HG03159 (cell line): ENCODE results near the gene ABLIM3.

Experiments used
- ATAC-seq: cut with Tn5 transposase; IDR thresholded peaks from one replicate; pipeline ENCODE4 v1.9.1; 2021; ENCODE audit warnings: mild to moderate bottlenecking, moderate library complexity; ENCODE audit not compliant: unreplicated experiment

The ABLIM3 gene

GRCh38 chr5:149216496-149216895 lies 75.2 kb downstream of the ABLIM3 start:
- ATAC-seq: no peak

GRCh38 chr5:149217096-149217802 lies 76.0 kb downstream of the ABLIM3 start:
- no peak for ATAC-seq

GRCh38 chr5:149217803-149218155 lies 76.5 kb downstream of the ABLIM3 start:
- no peak for ATAC-seq

GRCh38 chr5:149219584-149219983 lies 78.3 kb downstream of the ABLIM3 start:
- ATAC-seq: no peak

- no peak for ATAC-seq
Measured at GRCh38 chr5:149220750-149221149, 79.5 kb downstream of the ABLIM3 start.

GRCh38 chr5:149221326-149221725 lies 80.0 kb downstream of the ABLIM3 start:
- ATAC-seq: no peak

- ATAC-seq: no peak
Measured at GRCh38 chr5:149221731-149222342, 80.5 kb downstream of the ABLIM3 start.

- no peak for ATAC-seq
Measured at GRCh38 chr5:149223081-149223848, 82.0 kb downstream of the ABLIM3 start.

GRCh38 chr5:149224282-149224681 lies 83.0 kb downstream of the ABLIM3 start:
- ATAC-seq: no peak

- ATAC-seq: no peak
Measured at GRCh38 chr5:149227168-149227826, 86.0 kb downstream of the ABLIM3 start.

GRCh38 chr5:149228618-149229297 lies 87.5 kb downstream of the ABLIM3 start:
- ATAC-seq: no peak

GRCh38 chr5:149229298-149229937 lies 88.1 kb downstream of the ABLIM3 start:
- ATAC-seq: no peak

GRCh38 chr5:149235841-149236240 lies 94.5 kb downstream of the ABLIM3 start:
- ATAC-seq: no peak

GRCh38 chr5:149237662-149238061 lies 96.4 kb downstream of the ABLIM3 start:
- no peak for ATAC-seq

GRCh38 chr5:149238540-149238939 lies 97.2 kb downstream of the ABLIM3 start:
- ATAC-seq: no peak

GRCh38 chr5:149239917-149240316 lies 98.6 kb downstream of the ABLIM3 start:
- ATAC-seq: no peak

- ATAC-seq: no peak
Measured at GRCh38 chr5:149240354-149240998, 99.2 kb downstream of the ABLIM3 start.

- ATAC-seq: no peak
Measured at GRCh38 chr5:149242339-149242738, 101.0 kb downstream of the ABLIM3 start.

- no peak for ATAC-seq
Measured at GRCh38 chr5:149246906-149247305, 105.6 kb downstream of the ABLIM3 start.

GRCh38 chr5:149247726-149248125 lies 106.4 kb downstream of the ABLIM3 start:
- ATAC-seq: no peak
